Renal cortical epithelial cell (primary cell): ENCODE results near the gene CAMK2A. TPM values are rescaled to one million over a fixed set of nuclear protein-coding genes. Genes with fewer than 3 reads are reported as not detected.

Experiments
- total RNA-seq: library from RNA; depleted of rRNA; stranded (reverse); fragments of >200 nt; gene quantifications from 2 replicates; pipeline ENCODE4 v1.2.3, GENCODE V29; 2014

Gene CAMK2A
- total RNA-seq, 1 donor from 2014 or later = 0.15 TPM

Other genes starting within 250 kb of the CAMK2A start
- not detected in 2 replicates for gene CSF1R, start 203.2 kb downstream of the CAMK2A start, total RNA-seq
- gene PDGFRB, start 133.9 kb downstream of the CAMK2A start, total RNA-seq = 0.30 and 0.52 TPM in 2 replicates
- not detected in 2 replicates for gene CDX1, start 123.0 kb downstream of the CAMK2A start, total RNA-seq
- not detected in 2 replicates for gene SLC6A7, start 99.7 kb downstream of the CAMK2A start, total RNA-seq
- gene ARSI, start 13.1 kb upstream of the CAMK2A start, total RNA-seq = 7.3 and 11.7 TPM in 2 replicates
- 11.6 and 22.0 TPM in 2 replicates for gene TCOF1, start 67.9 kb upstream of the CAMK2A start, total RNA-seq
- gene CD74, start 123.1 kb upstream of the CAMK2A start, total RNA-seq = 25.4 and 42.5 TPM in 2 replicates
- gene RPS14, start 160.0 kb upstream of the CAMK2A start, total RNA-seq = 1,285 and 3,835 TPM in 2 replicates
- gene NDST1, start 218.4 kb upstream of the CAMK2A start, total RNA-seq = 86.0 and 225 TPM in 2 replicates